ENCODE data around the gene USP20.

Gene USP20

DNA sequence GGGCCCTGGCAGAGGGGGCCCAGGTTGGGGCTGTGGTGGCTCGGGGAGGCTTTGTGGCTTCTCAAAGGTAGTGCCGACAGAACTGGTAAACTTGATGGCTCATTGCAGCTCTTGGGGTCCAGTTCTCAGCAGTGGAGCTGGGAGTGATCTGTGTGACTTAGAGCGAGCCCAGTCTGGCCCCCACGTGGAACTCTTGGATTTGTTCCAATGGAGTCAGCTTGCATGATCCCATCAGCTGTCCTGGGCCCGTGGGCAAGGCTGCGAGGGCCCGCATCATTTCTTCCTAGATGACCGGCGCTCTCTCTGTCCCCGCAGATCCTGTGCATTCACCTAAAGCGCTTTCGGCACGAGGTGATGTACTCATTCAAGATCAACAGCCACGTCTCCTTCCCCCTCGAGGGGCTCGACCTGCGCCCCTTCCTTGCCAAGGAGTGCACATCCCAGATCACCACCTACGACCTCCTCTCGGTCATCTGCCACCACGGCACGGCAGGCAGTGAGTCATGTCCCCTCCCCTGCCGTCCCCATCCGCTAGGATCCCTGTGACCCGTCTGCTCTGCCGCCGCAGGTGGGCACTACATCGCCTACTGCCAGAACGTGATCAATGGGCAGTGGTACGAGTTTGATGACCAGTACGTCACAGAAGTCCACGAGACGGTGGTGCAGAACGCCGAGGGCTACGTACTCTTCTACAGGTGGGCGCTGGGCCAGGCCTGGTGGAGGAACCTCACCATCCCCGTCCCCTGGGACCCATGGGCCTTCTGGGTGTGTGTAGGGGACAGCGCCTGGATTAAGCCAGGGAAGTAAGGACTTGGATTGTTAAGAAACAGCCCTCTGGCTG is 39.2 kb downstream of the USP20 start:
- DNase-seq (ENCODE audit: extremely low read depth in 1 of 2, low read depth in 1 of 2): no peak

DNA sequence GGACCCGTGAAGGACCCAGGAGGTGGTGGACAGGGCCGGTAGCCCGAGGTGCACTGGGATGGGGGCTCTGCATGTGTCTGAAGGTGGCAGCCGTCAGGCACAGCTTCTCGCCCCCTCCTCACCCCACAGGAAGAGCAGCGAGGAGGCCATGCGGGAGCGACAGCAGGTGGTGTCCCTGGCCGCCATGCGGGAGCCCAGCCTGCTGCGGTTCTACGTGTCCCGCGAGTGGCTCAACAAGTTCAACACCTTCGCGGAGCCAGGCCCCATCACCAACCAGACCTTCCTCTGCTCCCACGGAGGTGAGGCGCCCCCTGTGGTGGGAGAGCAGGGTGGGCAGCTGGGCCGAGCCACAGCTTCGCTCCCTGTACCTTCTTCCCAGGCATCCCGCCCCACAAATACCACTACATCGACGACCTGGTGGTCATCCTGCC is 39.9 kb downstream of the USP20 start:
- no peak for DNase-seq (ENCODE audit: extremely low read depth in 1 of 2, low read depth in 1 of 2)

DNA sequence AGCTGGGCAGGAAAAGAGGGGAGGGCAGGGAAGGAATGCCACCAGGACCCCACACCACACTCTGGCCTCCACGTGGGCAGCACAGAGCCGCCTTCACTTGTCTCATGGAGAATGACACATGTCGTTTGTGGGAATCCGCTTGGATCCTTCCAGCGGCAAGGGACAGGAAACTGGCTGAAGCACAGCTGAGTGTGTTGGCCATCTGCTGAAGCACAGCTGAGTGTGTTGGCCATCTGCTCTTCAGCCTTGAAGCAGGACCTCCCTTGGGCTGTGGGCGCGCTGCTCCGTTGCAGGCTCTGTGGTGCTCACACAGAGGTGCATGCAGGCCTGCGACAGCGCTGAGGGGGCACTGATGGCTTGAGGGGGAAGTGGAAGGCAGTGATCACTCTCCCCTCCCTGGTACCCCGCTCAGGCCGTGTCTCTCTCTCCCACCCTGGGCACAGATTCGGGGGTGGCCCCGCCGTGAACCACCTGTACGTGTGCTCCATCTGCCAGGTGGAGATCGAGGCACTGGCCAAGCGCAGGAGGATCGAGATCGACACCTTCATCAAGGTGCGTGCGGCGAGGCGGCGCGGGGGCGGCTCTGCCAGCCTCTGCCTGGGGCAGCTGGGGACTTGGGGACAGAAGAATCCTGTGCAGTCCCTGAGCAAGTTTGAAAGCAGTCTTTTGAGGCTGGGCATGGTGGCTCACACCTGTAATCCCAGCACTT is 40.6 kb downstream of the USP20 start:
- no peak for DNase-seq (ENCODE audit: extremely low read depth in 1 of 2, low read depth in 1 of 2)

DNA sequence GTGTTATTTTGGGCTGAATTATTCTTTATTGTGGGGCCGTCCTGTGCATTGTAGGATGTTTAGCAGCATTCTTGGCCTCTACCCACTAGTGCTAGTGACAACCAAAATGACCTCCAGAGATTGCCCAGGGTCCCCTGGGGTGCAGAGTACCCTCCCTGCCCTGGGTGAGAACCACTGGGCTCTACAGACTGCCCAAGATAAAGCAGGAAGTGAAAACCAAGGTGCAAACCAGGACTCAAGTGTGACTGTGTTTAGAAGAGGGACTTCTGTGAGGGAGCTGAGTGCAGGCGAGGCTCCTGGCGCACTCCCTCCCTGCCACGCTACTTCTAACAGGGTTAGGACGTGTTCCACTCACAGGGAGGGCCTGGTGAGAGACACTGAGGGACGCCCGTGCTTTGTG is 41.6 kb downstream of the USP20 start:
- DNase-seq (ENCODE audit: extremely low read depth in 1 of 2, low read depth in 1 of 2): no peak

DNA sequence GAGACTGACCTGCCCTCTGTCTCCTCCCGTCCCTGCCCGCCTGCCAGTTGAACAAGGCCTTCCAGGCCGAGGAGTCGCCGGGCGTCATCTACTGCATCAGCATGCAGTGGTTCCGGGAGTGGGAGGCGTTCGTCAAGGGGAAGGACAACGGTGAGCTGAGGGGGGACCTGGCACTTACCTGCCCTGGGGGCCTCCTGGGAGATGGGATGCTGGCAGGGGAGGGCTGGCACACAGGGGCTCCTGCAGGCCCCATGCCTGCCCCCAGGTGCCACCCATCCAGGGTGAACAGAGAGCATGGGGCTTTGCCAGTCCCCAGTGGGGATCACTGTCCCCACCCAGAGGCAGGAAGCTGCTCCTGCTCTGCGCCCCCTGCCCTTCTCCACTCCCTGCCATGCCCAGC is 43.0 kb downstream of the USP20 start:
- DNase-seq (ENCODE audit: extremely low read depth in 1 of 2, low read depth in 1 of 2): no peak

DNA sequence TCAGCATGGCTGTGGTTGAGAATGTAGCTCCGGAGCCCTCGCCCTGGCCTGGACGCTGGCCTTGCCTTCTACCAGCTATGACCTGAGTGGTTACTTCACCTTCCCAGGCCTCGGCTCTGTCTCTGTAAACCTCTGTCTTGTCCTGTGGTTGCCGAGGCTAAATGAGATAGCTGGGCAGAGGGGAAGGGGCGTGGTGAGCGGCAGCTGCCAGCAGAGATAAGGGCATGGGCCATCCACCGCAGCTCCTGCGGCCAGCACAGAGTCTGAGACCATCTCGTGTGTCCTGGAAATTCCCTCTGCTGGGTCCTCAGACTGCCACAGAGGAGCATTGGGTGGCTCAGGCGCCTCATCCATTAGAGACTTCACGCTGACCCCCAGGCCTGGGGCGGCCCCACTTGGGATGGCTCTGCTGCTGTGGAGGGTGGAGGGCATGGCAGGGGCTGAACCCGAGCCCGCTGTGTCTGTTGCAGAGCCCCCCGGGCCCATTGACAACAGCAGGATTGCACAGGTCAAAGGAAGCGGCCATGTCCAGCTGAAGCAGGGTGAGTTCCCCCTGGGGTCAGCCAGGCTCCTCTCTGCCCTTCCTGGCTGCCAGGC is 43.9 kb downstream of the USP20 start:
- no peak for DNase-seq (ENCODE audit: extremely low read depth in 1 of 2, low read depth in 1 of 2)

DNA sequence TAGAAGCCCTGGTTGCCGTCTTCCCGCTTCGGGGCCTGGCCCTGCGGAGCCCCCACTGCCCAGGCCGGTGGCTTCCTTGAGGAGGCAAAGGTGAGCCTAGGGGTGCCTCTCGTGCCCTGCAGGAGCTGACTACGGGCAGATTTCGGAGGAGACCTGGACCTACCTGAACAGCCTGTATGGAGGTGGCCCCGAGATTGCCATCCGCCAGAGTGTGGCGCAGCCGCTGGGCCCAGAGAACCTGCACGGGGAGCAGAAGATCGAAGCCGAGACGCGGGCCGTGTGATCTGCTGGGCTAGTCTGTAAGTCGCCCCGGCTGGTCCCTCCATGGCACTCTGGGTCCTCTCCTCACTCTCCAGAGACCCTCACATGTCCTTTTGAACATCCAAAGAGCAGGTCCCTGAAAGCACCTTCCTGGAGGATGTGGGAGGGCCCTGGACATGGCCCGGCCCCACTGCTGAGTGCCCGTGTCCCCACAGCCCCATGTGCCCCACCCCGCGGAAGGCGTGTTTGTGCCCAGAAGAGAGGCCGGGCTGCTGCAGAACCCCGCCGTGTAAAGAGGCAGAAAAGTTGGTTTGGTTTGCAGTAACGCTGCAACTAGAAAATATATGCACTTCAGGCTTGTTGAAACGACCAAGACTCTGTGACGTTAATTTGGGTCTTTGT is 44.9 kb downstream of the USP20 start:
- DNase-seq (ENCODE audit: extremely low read depth in 1 of 2, low read depth in 1 of 2): no peak

DNA sequence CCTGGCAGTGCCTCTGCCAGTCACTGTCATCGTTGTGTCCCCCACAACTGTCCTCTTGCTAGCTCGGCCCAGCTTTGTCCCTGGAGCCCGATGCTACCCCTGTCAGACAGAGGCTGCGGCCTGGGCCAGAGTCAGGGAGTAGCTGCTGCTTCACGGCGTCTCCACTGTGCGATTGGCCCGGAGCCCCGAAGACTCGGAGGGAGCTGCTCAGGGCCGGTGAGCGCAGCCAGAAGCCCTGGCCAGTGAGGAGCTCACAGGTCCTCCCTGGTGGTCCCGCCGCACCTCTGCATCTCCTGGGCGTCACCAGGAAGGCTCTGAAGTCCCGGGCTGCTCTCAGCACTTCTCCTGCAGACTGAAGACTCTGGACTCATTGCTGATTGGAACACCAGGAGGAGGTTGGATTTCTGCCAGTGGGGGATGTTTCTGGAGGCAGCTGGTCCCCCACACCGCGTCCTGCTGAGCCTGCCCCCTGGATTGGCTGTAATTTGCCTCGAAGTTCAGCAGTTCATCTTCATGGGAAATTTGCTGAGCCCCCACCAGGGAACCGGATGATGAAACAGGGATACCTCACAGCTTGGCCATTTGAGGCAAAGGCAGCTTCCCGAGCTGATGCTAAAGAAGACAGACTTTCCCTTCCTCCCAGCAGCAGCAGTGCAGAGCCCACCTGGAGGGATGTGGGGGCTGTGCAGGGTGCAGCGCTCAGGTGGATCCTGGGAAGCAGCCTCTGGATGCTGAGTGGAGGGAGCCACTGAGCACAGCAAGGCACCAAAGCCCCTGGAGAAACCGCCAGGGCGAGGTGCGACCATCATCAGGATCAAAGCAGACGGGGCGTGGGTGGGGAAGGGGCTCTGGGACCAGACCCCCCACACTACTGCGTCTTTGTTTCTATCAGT is 45.6 kb downstream of the USP20 start:
- DNase-seq (ENCODE audit: extremely low read depth in 1 of 2, low read depth in 1 of 2): no peak

DNA sequence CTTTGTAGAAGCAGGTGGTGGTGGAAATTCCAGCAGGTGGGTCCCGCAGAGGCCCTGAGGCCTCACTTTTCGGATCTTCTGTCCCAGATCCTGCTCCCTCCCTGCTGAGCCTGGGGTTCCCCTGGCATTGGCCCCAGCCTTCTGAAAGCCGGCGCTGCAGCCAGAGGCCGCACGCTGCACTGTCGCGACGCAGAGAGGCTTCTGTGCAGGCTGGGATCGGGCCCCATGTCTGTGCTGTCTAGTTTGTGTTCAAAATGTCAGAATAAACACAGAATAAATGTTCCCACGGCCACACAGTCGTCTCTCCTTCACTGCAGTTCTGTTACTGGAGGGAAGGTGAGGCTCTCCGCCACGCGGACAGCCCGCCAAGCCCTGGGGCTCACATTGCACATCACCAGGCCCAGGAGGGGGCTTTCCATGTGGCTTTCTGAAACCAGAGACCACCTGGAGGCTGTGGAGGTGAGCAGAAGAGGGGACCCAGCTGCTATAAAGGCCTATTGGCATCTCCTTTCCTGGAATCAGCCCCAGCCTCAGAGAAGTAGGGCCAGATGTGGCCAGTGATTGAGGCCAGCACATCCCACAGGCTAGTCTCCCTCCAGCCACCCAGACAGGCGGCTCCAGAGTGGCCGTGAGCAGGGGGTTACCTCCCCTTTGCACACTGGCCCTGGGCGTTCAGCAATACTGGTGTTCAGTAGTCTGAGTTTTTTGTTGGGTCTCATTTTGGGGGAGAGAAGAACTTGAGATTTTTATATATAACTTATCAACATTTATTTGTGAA is 46.5 kb downstream of the USP20 start:
- no peak for DNase-seq (ENCODE audit: extremely low read depth in 1 of 2, low read depth in 1 of 2)

DNA sequence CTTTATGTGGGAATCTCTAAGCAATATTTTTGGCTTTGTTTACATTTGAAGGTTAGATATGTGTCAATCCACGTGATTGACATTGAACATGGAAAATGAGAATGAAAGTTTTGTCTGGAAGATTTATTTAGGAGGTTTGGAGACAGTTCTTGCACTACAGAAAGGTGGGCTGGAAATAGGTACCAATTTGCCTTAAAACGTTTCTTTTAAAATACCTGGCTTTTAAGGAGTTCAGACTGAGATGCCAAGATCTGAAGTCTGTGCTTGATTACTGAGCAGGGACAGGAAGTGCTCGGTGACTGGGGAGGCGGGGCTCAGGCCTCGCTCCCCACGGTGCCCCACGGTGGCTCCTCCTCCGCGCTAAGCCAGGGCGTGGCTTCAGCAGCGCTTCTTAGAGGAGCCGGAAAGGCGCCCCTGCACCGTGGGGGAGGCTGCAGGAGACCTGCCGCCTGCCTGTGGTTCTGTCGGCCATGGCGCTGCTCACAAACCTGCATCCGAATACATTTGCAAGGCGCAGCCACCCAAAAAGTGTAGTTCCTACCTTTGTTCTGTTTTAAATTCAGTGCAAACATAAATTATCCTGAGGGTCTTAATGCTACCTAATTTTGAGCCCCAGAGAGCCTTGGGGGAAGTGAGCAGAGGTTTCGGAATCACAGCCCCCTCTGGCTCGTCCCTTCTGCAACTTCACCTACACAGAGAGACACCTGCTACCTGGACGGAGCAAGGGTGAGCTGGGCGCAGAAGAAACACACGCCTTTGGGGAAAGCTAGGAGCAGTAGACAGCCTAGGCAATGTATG is 49.2 kb downstream of the USP20 start:
- peak; percentile 86 to 90 for DNase-seq (ENCODE audit: extremely low read depth in 1 of 2, low read depth in 1 of 2)

DNA sequence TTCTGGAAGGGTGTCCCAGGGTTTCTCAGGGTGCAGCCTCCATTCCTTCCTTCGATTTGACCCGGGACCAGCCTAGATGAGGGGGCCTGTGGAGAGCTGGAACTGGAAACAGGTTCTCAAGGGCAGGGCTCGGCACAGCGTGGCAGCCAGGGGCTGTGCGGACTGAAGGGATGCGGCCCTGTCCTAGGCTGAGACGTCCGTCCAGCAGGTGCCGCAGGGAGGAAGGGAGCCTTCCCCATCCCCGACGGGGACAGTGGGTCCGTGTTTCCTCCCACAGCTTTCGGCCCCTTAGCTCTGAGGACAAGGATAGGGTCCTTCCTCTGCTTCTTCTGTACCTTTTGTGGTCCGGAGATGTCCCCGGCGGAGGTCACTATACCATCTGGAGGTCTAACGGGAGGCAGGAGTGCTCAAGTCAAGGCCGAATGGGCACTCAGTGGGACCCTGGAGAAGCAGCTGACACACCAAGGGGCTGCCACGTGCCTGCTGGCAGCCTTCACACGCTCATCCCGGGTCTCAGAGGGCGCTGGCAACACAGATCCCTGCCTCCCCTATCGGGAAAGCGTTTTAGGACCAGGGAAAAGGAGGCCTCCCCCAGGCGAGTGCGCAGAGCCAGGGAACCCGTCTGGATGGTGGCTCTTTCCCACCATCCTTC is 49.9 kb downstream of the USP20 start:
- DNase-seq (ENCODE audit: extremely low read depth in 1 of 2, low read depth in 1 of 2): no peak

DNA sequence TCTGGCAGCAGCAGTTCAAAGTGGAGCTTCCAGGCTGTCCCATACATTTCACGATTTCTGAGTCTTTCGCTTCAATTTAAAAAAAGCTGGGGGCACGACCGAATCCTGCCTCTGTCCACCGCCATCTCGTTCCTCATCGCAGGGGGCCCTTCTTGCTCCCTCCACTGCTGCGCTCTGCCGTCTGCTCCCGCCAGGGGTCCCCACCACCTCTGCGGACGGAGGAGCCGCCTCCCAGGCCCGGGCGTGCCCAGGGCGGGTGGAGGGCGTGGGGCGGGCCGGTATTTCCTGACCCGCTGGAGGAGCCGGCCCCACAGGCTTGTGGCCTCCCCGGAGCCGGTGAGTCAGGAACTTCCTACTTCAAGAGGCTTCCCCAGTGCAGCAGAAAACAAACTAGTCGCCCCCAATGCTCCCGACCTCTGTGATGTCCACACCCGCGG is 50.4 kb downstream of the USP20 start:
- peak; percentile 87 for DNase-seq (ENCODE audit: extremely low read depth in 1 of 2, low read depth in 1 of 2)

DNA sequence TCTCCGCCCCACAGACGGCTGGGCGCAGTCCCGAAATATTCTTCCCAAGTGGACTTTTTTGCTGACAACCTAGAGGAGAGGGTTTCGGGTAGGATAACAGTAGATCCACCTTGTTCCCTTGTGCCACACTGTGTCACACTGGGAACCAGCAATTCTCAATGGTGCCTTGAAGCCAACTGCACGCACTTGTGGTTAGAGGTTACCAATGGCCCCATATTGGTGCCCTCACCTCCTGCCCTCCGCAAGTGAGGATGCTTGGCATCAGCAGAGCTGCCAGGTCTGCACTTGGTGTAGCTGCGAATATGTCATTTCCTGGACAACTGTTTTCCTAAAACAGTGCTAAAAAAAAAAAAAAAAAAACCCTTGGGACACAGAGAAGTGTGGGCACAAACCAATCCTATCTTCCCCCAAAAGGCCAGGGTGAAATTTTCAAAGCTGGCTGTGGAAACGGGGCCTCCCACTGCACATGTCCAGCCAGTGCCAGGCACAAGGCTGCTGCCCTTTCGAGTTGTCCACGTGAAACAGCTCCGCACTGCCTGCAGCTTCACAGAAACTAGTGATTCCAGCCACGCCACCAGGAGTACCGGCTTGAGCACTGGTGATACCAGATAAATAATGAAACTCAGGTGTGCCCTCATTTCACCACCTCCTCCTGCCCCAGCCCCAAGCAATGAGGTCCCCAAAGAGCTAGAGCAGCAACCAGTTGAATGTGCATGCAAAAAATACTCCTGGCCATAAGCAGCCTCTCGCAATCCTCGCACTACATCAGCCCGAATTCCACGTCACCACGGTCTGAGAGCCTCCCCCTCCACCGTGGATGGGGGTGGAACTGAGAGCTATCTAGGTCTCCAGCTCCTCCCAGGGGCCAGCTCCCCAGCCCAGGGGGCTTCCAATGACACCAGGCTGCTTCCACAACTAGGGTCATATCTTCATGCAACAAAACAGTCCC is 51.2 kb downstream of the USP20 start:
- peak in 1 of 2 donors; percentile 33 for DNase-seq (ENCODE audit: extremely low read depth in 1 of 2, low read depth in 1 of 2)

DNA sequence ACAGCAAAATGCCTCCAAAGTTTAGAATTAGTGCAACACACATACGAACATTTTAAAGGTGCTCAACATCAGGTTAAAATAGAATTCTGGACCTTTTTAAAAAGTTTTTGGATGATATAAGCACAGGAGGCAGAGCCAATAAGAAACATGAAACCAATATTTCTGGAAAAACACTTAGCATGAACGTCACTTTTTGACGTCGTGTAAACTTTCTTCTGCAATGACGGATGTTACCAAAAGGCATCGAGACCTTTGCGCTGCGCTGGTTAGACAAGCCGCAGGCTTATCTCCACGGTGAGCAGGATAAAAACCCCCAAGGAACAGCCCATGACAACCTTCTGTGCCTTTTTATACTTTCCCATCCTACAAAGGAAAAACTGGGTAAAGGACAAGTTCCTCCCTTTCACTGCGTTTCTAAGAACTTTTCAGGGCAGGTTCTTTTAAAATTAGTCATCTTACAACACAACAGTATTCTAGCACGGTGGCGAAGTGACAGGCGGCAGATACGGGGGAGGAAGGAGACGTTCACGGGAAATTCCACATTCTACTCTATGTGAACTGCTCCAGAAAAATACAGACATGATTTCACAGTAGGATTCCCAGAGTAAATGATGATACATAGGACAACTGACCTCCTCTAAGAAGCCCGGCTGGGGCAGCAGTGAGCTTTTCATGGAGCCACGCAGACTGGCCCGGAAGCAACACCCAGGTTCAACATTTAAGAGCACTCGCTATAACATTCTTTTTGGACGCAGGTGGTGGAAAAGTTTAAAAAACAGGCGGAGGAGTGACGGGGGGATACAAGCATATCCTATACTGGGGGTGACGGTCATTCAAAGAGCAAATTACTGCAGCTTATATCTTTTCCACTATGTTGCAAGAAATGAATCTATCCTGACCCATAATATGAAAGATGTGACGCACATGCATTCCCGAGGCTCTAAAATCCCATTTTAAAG is 52.4 kb downstream of the USP20 start:
- peak in 1 of 2 donors; percentile 36 for DNase-seq (ENCODE audit: extremely low read depth in 1 of 2, low read depth in 1 of 2)

DNA sequence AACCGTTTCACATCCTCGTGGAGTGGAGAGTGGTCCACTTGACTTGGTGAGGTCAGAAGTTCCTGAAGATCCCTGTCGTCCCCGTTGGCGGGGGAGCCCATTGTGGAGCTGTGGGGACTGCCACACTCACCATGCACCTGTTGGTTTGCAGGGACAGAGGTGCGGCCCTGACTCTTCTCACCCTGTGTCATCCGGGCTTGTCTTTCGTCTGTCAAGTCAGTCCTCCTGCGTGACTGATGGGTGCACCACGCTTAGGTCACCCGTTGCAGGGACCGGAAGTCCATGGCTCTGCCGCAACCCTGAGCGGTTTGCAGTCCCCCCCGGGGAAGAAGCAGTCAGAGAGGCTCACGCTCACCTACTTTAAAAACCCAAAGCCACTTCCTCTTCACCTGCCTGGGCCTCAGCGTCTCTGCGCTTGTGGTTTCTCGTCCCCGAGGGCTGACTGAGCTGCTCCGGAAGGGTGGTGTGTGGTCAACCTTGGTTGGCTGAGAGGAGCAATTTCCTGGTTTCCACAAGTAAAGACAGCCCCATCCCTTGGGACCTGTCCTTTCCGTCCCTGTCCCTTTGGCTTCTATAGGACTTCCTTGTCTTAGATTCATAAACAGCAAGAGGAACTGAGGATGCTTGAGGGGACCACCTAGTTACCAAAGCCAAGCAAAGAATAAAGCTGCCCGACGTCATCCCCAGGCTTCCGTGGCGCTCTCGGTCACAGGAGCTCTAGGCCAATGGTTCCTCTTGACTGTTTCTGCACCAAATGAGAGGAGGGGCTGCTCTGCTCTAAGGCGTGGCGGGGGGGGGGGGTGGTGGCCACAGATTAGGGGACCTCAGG is 53.2 kb downstream of the USP20 start:
- peak; percentile 76 to 84 for DNase-seq (ENCODE audit: extremely low read depth in 1 of 2, low read depth in 1 of 2)

Data from activated CD8-positive, alpha-beta memory T cell treated with anti-CD3 and anti-CD28 coated beads for 1 hour (primary cell).